Caco-2 (cell line): ENCODE results near the gene SPRYD4. TPM values are rescaled to one million over a fixed set of nuclear protein-coding genes. Genes with fewer than 3 reads are reported as not detected.
"Not testable (repeated sequence)": the region's sequence is repeated elsewhere in the genome, so short reads cannot be mapped to it uniquely, and the experiment has no call there.

ENCODE experiments used
- BruUV-seq: library from RNA; stranded (reverse); fragments of 400-500 nt; replicated peaks from 2 replicates; lab custom pipeline; 2021; lab: Mats Ljungman, UMichigan
- CTCF ChIA-PET: fragments of 300-600 bp; sonication (Branson Sonifier 250); formaldehyde crosslinking; loops from one replicate; lab custom pipeline; 2022; ENCODE audit warnings: antibody characterized with exemption; lab: Charles Lee
- POLR2A ChIA-PET: fragments of 300-600 bp; sonication (Branson Sonifier 250); formaldehyde crosslinking; loops from one replicate; lab custom pipeline; 2022; ENCODE audit warnings: antibody characterized with exemption; lab: Charles Lee
- DNase-seq, 2 experiments: peaks; one replicate each; pipeline versions ENCODE4 v3.0.0 to v3.0.0-alpha.2; 2020 to 2022
- H3K27me3 ChIP-seq: replicated peaks from 2 replicates; pipeline ENCODE4 v1.6.0; 2011; ENCODE audit warnings: low read length; ENCODE audit not compliant: control insufficient read depth, insufficient read depth
- H3K36me3 ChIP-seq: 2 replicates; pipeline ENCODE4 v1.5.1; 2011; ENCODE audit warnings: low read length; ENCODE audit not compliant: control insufficient read depth, insufficient read depth
- H3K4me1 ChIP-seq: fragments of 250-450 bp; sonication (Bioruptor Pico); 2 replicates; pipeline ENCODE4 v1.5.1; 2020; ENCODE audit warnings: mild to moderate bottlenecking
- H3K4me3 ChIP-seq: 2 replicates; pipeline ENCODE4 v1.5.1; 2011; ENCODE audit warnings: low read depth, mild to moderate bottlenecking, control low read depth, low read length
- H3K9me3 ChIP-seq: fragments of 250-450 bp; sonication (Bioruptor Pico); 2 replicates; pipeline ENCODE4 v1.5.1; 2020; ENCODE audit warnings: mild to moderate bottlenecking, moderate library complexity
- H3K27ac Mint-ChIP-seq: one replicate; pipeline ENCODE4 v1.8.0; 2022; ENCODE audit warnings: mixed read lengths; ENCODE audit not compliant: unreplicated experiment
- H3K27me3 Mint-ChIP-seq: one replicate; pipeline ENCODE4 v1.8.0; 2022; ENCODE audit warnings: mixed read lengths; ENCODE audit not compliant: insufficient read depth, unreplicated experiment
- H3K36me3 Mint-ChIP-seq: one replicate; pipeline ENCODE4 v1.8.0; 2022; ENCODE audit warnings: mild to moderate bottlenecking, mixed read lengths; ENCODE audit not compliant: insufficient read depth, unreplicated experiment
- H3K4me1 Mint-ChIP-seq: one replicate; pipeline ENCODE4 v1.8.0; 2022; ENCODE audit warnings: low read depth, mixed read lengths; ENCODE audit not compliant: unreplicated experiment
- H3K4me3 Mint-ChIP-seq: one replicate; pipeline ENCODE4 v1.8.0; 2022; ENCODE audit warnings: mild to moderate bottlenecking, moderate library complexity, mixed read lengths; ENCODE audit not compliant: unreplicated experiment
- H3K9me3 Mint-ChIP-seq: one replicate; pipeline ENCODE4 v1.8.0; 2022; ENCODE audit warnings: mixed read lengths; ENCODE audit not compliant: unreplicated experiment
- CTCF ChIP-seq, 2 experiments: fragments of 200-600 bp in 1 of 2; IDR thresholded peaks; 1 replicate in 1 of 2; 2 replicates in 1 of 2; pipeline versions ENCODE4 v1.5.1 to v1.8.0; 2011 to 2022; ENCODE audit warnings: antibody characterized with exemption in 1 of 2, control low read depth in 1 of 2, inconsistent platforms in 1 of 2, low read depth in 1 of 2, low read length in 1 of 2, mild to moderate bottlenecking in 1 of 2, moderate library complexity in 1 of 2; ENCODE audit not compliant: insufficient read depth in 1 of 2, severe bottlenecking in 1 of 2, unreplicated experiment in 1 of 2
- intact Hi-C: fragments of 100-400 bp; cut with micrococcal nuclease; formaldehyde crosslinking; loops from one replicate; pipeline ENCODE4 v1.10.0; 2022; ENCODE audit not compliant: unreplicated experiment
- total RNA-seq: library from RNA; stranded (reverse); gene quantifications from 2 replicates; pipeline ENCODE4 v1.2.3, GENCODE V29; 2022

SPRYD4 gene
- total RNA-seq, 1 experiment from 2014 or later = 2.8 TPM

GRCh38 chr12:56434828-56435227, 33.5 kb upstream of the SPRYD4 start:
- Histone ChIP-seq H3K36me3 (no peaks in the 10 kb centered on the region), H3K4me1 (no peaks in the 10 kb centered on the region), H3K9me3 (no peaks in the 10 kb centered on the region), H3K27me3 (no peaks in the 10 kb centered on the region), H3K4me3 (no peak overlapping the region)
- BruUV-seq = no TSS peak
- intact Hi-C loops = no loop called here
- H3K27me3 Mint-ChIP-seq = no peaks in the 10 kb centered on the region
- ChIA-PET CTCF (interaction anchor here (0.5 kb wide), 1 partner anchor 390 kb away, joined by 3 read pairs; no protein-coding TSS in a partner anchor), POLR2A (no interaction called here)
- H3K36me3 Mint-ChIP-seq = peaks cover 10% of the 10 kb centered on the region
- H3K9me3 Mint-ChIP-seq = no peaks in the 10 kb centered on the region
- no peaks in the 10 kb centered on the region for H3K4me1 Mint-ChIP-seq
- no peak for DNase-seq
- no peak overlapping the region for H3K27ac Mint-ChIP-seq
- TF ChIP-seq CTCF (IDR thresholded peaks at IDR 0.05; ENCODE audit: insufficient read depth in 1 of 2, low read depth in 1 of 2, low read length in 1 of 2, severe bottlenecking in 1 of 2, unreplicated experiment in 1 of 2) = no peak
- H3K4me3 Mint-ChIP-seq = no peak overlapping the region

- H3K9me3 ChIP-seq = no peaks in the 10 kb centered on the region
- TF ChIP-seq CTCF (IDR thresholded peaks at IDR 0.05; ENCODE audit: insufficient read depth in 1 of 2, low read depth in 1 of 2, low read length in 1 of 2, severe bottlenecking in 1 of 2, unreplicated experiment in 1 of 2) = no peak
- BruUV-seq = no TSS peak
- H3K4me1 ChIP-seq = no peaks in the 10 kb centered on the region
- H3K4me1 Mint-ChIP-seq = peaks cover under 1% of the 10 kb centered on the region
- intact Hi-C loops = no loop called here
- CTCF ChIA-PET = no interaction called here
- POLR2A ChIA-PET = interaction anchor here (0.6 to 0.9 kb wide), 3 partner anchors 12 to 139 kb away, joined by 3 to 4 read pairs (median 3); partner anchors contain the start of gene TIMELESS
- H3K27me3 ChIP-seq = no peaks in the 10 kb centered on the region
- no peak overlapping the region for H3K4me3 ChIP-seq
- no peak overlapping the region for H3K4me3 Mint-ChIP-seq
- H3K9me3 Mint-ChIP-seq = peaks cover 6% of the 10 kb centered on the region
- no peaks in the 10 kb centered on the region for H3K36me3 ChIP-seq
- no peak for DNase-seq
- H3K27me3 Mint-ChIP-seq = no peaks in the 10 kb centered on the region
- H3K27ac Mint-ChIP-seq = no peak overlapping the region
- H3K36me3 Mint-ChIP-seq = peaks cover 14% of the 10 kb centered on the region
These were observed 30.8 kb upstream of the SPRYD4 start for GRCh38 chr12:56437430-56438176.

- H3K27me3 ChIP-seq, intact Hi-C loops, H3K4me3 Mint-ChIP-seq, H3K9me3 ChIP-seq, H3K4me3 ChIP-seq, BruUV-seq, H3K27ac Mint-ChIP-seq, POLR2A ChIA-PET, H3K4me1 ChIP-seq, H3K27me3 Mint-ChIP-seq, H3K36me3 ChIP-seq: not testable (repeated sequence)
- Mint-ChIP-seq H3K36me3 (peaks cover 37% of the 10 kb centered on the region), H3K9me3 (peaks cover 32% of the 10 kb centered on the region), H3K4me1 (peaks cover 19% of the 10 kb centered on the region)
- DNase-seq = peak; percentile 47 to 52
- CTCF ChIA-PET = interaction anchor here (0.7 kb wide), 1 partner anchor 71 kb away, joined by 3 read pairs; no protein-coding TSS in a partner anchor
These were observed 25.2 kb upstream of the SPRYD4 start for GRCh38 chr12:56443208-56443607.
